Liver (tissue), 9 donors: ENCODE results near the gene ATAD3C. TPM values are rescaled to one million over a fixed set of nuclear protein-coding genes. Genes with fewer than 3 reads are reported as not detected.

Source experiments
- DNase-seq: peaks from one replicate; pipeline ENCODE4 v3.0.0-alpha.2; 2017; ENCODE audit warnings: low spot score
- H3K27ac ChIP-seq, 2 donors: one replicate each; pipeline ENCODE4 v1.7.0; 2013; ENCODE audit warnings: inconsistent platforms in 2 of 2, low read length in 2 of 2, control low read depth in 1 of 2, low read depth in 1 of 2, mild to moderate bottlenecking in 1 of 2
- H3K27me3 ChIP-seq, 4 donors: one replicate each; pipeline versions ENCODE4 v1.6.1 to v1.7.0; 2013; ENCODE audit warnings: low read length in 3 of 4, inconsistent platforms in 1 of 4, mild to moderate bottlenecking in 1 of 4, moderate library complexity in 1 of 4; ENCODE audit not compliant: control insufficient read depth in 4 of 4, insufficient read depth in 4 of 4
- H3K36me3 ChIP-seq, 4 donors: one replicate each; pipeline versions ENCODE4 v1.6.1 to v1.7.0; 2013; ENCODE audit warnings: low read length in 3 of 4, mild to moderate bottlenecking in 3 of 4, low read depth in 1 of 4, moderate library complexity in 1 of 4; ENCODE audit not compliant: control insufficient read depth in 4 of 4, insufficient read depth in 3 of 4
- H3K4me1 ChIP-seq, 4 donors: one replicate each; pipeline versions ENCODE4 v1.6.1 to v1.7.0; 2013; ENCODE audit warnings: low read length in 3 of 4, mild to moderate bottlenecking in 3 of 4, moderate library complexity in 1 of 4; ENCODE audit not compliant: control insufficient read depth in 4 of 4, insufficient read depth in 4 of 4
- H3K4me3 ChIP-seq, 3 donors: one replicate each; pipeline versions ENCODE4 v1.6.1 to v1.7.0; 2013; ENCODE audit warnings: low read length in 3 of 3, control low read depth in 1 of 3, low read depth in 1 of 3, mild to moderate bottlenecking in 1 of 3
- H3K9ac ChIP-seq, 2 donors: one replicate each; pipeline ENCODE4 v1.7.0; 2013; ENCODE audit warnings: low read length in 2 of 2, mild to moderate bottlenecking in 2 of 2, moderate library complexity in 2 of 2, control low read depth in 1 of 2, low read depth in 1 of 2
- H3K9me3 ChIP-seq, 4 donors: one replicate each; pipeline versions ENCODE4 v1.6.1 to v1.7.0; 2013; ENCODE audit warnings: low read length in 3 of 4; ENCODE audit not compliant: control insufficient read depth in 4 of 4
- EGR1 ChIP-seq, 2 donors: IDR thresholded peaks; 2 replicates each; pipeline ENCODE4 v1.6.1; 2016 to 2018; ENCODE audit warnings: antibody characterized with exemption in 2 of 2, low read depth in 2 of 2
- FOXA1 ChIP-seq: IDR thresholded peaks from 2 replicates; pipeline ENCODE4 v1.6.1; 2016; ENCODE audit warnings: antibody characterized with exemption
- HNF4A ChIP-seq, 2 donors: conservative IDR thresholded peaks; 2 replicates each; pipeline ENCODE4 v1.6.1; 2016; ENCODE audit warnings: antibody characterized with exemption in 2 of 2, mild to moderate bottlenecking in 2 of 2
- JUND ChIP-seq, 2 donors: IDR thresholded peaks; 2 replicates each; pipeline ENCODE4 v1.6.1; 2016; ENCODE audit warnings: antibody characterized with exemption in 2 of 2
- RAD21 ChIP-seq, 2 donors: IDR thresholded peaks; 2 replicates each; pipeline ENCODE4 v1.6.1; 2016; ENCODE audit warnings: antibody characterized with exemption in 2 of 2, mild to moderate bottlenecking in 2 of 2
- RXRA ChIP-seq, 2 donors: IDR thresholded peaks; 2 replicates each; pipeline ENCODE4 v1.6.1; 2017 to 2018; ENCODE audit warnings: antibody characterized with exemption in 2 of 2, mild to moderate bottlenecking in 1 of 2
- SP1 ChIP-seq: IDR thresholded peaks from 2 replicates; pipeline ENCODE4 v1.6.1; 2018; ENCODE audit warnings: antibody characterized with exemption, mild to moderate bottlenecking
- WGBS: extraction: QIAGEN DNeasy Blood & Tissue Kit; methylation state at CpG from one replicate; pipeline ENCODE4 v1.1.7; 2013; 5-methylcytosine and 5-hydroxymethylcytosine counted together
- polyA plus RNA-seq, 2 donors: library from polyadenylated mRNA; stranded (reverse) in 1 of 2; unstranded in 1 of 2; fragments of 200-250 nt in 1 of 2; fragments of >200 nt in 1 of 2; fragmentation: Nextera tagmentation in 1 of 2; extraction: Ambion mirVana in 1 of 2; gene quantifications; one replicate each; pipeline versions ENCODE4 v1.2.1 to v1.2.3, GENCODE V29; 2013 to 2015
- total RNA-seq, 2 donors: library from RNA; depleted of rRNA; stranded (reverse); fragments of >200 nt; gene quantifications; one replicate each; pipeline ENCODE4 v1.2.3, GENCODE V29; 2014
- TF ChIP-seq, protein P1 (sequence below): IDR thresholded peaks from 2 replicates; pipeline ENCODE4 v1.6.1; 2016; ENCODE audit warnings: antibody characterized with exemption
- TF ChIP-seq, protein P2 (sequence below): IDR thresholded peaks from 2 replicates; pipeline ENCODE4 v1.6.1; 2016; ENCODE audit warnings: antibody characterized with exemption, mild to moderate bottlenecking
- TF ChIP-seq, protein P3 (sequence below): IDR thresholded peaks from 2 replicates; pipeline ENCODE4 v1.6.1; 2016; ENCODE audit warnings: antibody characterized with exemption
- TF ChIP-seq, protein P4 (sequence below): IDR thresholded peaks from 2 replicates; pipeline ENCODE4 v1.6.1; 2016; ENCODE audit warnings: antibody characterized with exemption
- donor health status: healthy.
- donor health status: healthy.
- donor health status: healthy.
- donor health status: healthy.
- donor health status: healthy.

Gene ATAD3C
- total and polyA plus RNA-seq, 4 donors = 0.19 to 4.8 (median 0.88) TPM

DNA sequence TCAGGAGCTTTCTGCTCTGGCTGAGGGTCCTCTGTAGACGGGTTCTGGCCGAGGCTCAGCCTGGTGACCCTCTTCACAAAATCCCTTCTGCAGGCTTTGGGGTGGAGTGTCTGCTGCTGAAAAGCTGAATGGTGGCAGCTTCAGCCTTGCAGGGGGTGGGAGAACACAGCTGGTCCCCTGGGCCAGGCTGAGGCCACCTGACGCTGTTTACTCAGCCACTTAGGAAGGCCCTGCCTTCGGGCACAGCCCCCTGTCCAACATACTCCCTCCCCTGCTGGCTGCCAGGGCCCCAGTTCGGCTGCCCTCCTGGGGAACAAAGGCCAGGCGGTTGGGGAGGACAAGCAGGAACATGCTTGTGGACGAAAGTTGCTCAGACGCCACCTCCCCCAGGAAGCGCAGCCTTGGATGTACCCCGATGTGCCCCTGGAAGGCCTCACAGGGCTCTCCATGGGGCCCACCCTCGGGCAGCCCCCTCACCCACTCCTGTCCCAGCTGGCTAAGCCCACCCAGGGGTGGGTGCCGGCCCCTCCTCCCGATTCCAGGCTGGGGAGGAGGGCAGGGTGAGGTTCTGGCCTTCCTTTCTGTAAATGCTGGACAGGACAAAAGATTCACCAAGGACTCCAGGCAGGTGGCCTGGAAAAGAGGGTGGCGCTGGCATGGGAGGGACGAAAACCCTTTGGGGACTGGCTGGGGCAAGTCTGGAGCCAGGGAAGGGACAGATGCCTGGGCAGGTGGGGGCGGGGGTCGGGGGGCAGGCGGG, 28.2 kb upstream of the ATAD3C start, which contains the start of gene ANKRD65:
Gene ANKRD65 (minus strand): TSS at position 130 of the 760 bp plus-strand sequence. CDS start 271 bp downstream, outside the sequence.
- Histone ChIP-seq H3K27ac (no peak within 1 kb of the TSS), H3K9me3 (no peaks in the 10 kb centered on the region), H3K4me1 (peaks cover 0 to 8% (median 3%) of the 10 kb centered on the region in 4 donors), H3K9ac (no peak within 1 kb of the TSS), H3K27me3 (no peaks in the 10 kb centered on the region), H3K36me3 (no peaks in the 10 kb centered on the region), H3K4me3 (peak within 1 kb of the TSS in 1 of 3 donors; percentile 49)
- 89% methylated on average over 18 of the region's 18 CpGs for WGBS
- DNase-seq = no peak
- TF ChIP-seq, protein P1, sequence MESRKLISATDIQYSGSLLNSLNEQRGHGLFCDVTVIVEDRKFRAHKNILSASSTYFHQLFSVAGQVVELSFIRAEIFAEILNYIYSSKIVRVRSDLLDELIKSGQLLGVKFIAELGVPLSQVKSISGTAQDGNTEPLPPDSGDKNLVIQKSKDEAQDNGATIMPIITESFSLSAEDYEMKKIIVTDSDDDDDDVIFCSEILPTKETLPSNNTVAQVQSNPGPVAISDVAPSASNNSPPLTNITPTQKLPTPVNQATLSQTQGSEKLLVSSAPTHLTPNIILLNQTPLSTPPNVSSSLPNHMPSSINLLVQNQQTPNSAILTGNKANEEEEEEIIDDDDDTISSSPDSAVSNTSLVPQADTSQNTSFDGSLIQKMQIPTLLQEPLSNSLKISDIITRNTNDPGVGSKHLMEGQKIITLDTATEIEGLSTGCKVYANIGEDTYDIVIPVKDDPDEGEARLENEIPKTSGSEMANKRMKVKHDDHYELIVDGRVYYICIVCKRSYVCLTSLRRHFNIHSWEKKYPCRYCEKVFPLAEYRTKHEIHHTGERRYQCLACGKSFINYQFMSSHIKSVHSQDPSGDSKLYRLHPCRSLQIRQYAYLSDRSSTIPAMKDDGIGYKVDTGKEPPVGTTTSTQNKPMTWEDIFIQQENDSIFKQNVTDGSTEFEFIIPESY = no peak
- no peak for TF ChIP-seq RAD21 (IDR thresholded peaks at IDR 0.05)
- no peak for TF ChIP-seq RXRA (IDR thresholded peaks at IDR 0.05)
- TF ChIP-seq, protein P2, sequence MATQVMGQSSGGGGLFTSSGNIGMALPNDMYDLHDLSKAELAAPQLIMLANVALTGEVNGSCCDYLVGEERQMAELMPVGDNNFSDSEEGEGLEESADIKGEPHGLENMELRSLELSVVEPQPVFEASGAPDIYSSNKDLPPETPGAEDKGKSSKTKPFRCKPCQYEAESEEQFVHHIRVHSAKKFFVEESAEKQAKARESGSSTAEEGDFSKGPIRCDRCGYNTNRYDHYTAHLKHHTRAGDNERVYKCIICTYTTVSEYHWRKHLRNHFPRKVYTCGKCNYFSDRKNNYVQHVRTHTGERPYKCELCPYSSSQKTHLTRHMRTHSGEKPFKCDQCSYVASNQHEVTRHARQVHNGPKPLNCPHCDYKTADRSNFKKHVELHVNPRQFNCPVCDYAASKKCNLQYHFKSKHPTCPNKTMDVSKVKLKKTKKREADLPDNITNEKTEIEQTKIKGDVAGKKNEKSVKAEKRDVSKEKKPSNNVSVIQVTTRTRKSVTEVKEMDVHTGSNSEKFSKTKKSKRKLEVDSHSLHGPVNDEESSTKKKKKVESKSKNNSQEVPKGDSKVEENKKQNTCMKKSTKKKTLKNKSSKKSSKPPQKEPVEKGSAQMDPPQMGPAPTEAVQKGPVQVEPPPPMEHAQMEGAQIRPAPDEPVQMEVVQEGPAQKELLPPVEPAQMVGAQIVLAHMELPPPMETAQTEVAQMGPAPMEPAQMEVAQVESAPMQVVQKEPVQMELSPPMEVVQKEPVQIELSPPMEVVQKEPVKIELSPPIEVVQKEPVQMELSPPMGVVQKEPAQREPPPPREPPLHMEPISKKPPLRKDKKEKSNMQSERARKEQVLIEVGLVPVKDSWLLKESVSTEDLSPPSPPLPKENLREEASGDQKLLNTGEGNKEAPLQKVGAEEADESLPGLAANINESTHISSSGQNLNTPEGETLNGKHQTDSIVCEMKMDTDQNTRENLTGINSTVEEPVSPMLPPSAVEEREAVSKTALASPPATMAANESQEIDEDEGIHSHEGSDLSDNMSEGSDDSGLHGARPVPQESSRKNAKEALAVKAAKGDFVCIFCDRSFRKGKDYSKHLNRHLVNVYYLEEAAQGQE = no peak
- TF ChIP-seq, protein P3, sequence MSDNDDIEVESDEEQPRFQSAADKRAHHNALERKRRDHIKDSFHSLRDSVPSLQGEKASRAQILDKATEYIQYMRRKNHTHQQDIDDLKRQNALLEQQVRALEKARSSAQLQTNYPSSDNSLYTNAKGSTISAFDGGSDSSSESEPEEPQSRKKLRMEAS = no peak

DNA sequence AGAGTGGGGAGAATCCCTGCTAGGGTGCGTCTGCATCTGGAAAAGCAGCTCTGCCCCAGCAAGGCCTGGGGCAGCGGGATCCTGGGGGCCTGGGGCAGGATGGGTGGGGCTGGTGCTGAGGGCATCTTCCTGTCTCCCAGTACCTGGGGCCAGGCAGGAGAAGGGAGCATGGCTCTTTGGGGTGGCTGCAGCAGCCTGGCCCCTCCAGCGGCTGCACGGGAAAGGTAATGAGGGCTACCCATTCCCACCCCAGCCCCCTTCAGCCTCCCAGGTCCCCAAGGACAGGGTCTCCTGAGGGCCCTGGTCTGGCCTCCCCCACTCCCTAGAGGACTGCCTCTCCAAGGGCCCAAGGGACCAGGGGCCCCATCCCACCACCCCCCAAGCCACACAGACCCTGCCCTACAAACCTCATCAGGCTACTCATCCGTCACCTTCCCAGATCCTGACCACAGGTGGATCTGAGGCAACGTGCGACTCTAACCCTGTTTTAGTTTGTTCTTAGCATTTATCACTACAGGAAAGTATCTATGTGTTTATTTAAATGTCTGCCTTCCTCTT, 27.5 kb upstream of the ATAD3C start:
- peaks cover 0 to 8% (median 3%) of the 10 kb centered on the region in 4 donors for H3K4me1 ChIP-seq
- H3K27ac ChIP-seq = no peak overlapping the region
- no peaks in the 10 kb centered on the region for H3K9me3 ChIP-seq
- no peaks in the 10 kb centered on the region for H3K27me3 ChIP-seq
- DNase-seq = no peak
- H3K4me3 ChIP-seq = no peak overlapping the region
- H3K9ac ChIP-seq = no peak overlapping the region
- 92% methylated on average over 7 of the region's 7 CpGs for WGBS
- TF ChIP-seq RAD21 (IDR thresholded peaks at IDR 0.05) (no peak), HNF4A (conservative IDR thresholded peaks at IDR 0.05) (no peak)
- no peaks in the 10 kb centered on the region for H3K36me3 ChIP-seq

DNA sequence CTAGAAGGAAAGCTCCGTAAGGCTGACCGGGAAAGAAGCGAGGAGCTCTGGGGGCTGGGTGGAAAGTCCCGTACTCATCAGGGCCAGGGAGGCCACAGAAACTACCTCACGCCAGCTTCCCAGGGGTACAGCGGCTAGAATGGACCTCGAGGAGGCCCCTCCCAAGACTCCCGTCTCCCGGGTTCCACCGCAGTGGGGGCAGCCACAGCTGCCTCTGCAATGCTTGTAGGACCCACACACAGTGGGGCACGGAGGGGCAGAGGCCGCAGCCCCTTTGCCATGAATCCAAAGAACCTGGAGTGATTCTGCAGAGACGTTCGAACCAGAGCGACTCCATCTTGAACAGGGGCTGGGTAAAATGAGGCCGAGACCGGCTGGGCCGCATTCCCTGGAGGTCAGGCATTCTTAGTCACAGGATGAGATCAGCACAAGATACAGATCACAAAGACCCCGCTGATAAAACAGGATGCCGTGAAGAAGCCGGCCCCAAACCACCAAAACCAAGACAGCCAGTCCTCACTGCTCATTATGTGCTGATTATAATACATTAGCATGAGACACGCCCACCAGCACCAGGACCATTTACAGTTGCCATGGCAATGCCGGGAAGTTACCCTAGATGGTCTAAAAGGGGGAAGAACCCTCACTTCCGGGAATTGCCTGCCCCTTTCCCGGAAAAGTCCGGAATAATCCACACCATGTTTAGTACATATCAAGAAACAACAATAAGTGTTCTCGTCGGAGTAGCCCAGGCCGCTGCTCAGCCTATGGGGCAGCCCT, 26.8 kb upstream of the ATAD3C start:
- Histone ChIP-seq H3K36me3 (no peaks in the 10 kb centered on the region), H3K27ac (no peak overlapping the region), H3K4me1 (peaks cover 0 to 8% (median 3%) of the 10 kb centered on the region in 4 donors), H3K9ac (no peak overlapping the region), H3K9me3 (no peaks in the 10 kb centered on the region), H3K27me3 (no peaks in the 10 kb centered on the region), H3K4me3 (no peak overlapping the region)
- DNase-seq = no peak
- 81% methylated on average over 29 of the region's 29 CpGs for WGBS
- TF ChIP-seq SP1 = no peak
- no peak for TF ChIP-seq FOXA1
- TF ChIP-seq, protein P4, sequence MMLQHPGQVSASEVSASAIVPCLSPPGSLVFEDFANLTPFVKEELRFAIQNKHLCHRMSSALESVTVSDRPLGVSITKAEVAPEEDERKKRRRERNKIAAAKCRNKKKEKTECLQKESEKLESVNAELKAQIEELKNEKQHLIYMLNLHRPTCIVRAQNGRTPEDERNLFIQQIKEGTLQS = no peak
- no peak for TF ChIP-seq EGR1 (IDR thresholded peaks at IDR 0.05; ENCODE audit: low read depth in 2 of 2)
- TF ChIP-seq, protein P2 = no peak
- no peak for TF ChIP-seq JUND (IDR thresholded peaks at IDR 0.05)
- TF ChIP-seq HNF4A (conservative IDR thresholded peaks at IDR 0.05) = no peak
- no peak for TF ChIP-seq RAD21 (IDR thresholded peaks at IDR 0.05)
- TF ChIP-seq, protein P1 = no peak
